NCI-H69 (cell line): ENCODE measurements around the gene EIF4A2.
"Not testable (repeated sequence)": the region's sequence is repeated elsewhere in the genome, so short reads cannot be mapped to it uniquely, and the experiment has no call there.

Experiments used
- DNase-seq: peaks from one replicate; lab custom pipeline; 2025; lab: John Stamatoyannopoulos, UW

The EIF4A2 gene

DNA sequence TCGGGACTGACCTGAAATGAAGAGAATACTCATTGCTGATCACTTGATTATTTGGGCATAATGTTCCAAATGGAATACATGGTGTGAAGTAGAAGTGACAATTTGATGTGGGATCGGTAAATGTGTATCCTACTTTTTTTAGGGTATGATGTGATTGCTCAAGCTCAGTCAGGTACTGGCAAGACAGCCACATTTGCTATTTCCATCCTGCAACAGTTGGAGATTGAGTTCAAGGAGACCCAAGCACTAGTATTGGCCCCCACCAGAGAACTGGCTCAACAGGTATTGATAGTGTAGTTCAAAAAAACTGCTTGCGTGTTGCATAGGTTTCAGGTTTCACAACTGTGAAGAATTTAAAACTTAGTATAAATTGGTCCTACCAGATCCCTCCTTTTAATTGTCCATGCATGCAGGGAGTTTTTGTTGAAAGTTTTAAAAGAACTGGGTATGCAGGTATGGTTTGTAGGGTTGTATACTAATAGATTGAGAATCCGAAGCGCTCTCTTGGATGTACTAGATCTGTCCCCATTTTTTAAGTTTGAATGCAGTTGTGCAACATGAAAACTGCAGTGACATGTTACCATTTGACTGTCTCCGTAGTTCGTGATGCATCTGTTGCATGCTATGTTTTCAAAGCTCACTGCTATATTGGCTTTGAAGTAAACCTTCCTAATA is 1.6 kb downstream of the EIF4A2 start:
- DNase-seq: no peak

DNA sequence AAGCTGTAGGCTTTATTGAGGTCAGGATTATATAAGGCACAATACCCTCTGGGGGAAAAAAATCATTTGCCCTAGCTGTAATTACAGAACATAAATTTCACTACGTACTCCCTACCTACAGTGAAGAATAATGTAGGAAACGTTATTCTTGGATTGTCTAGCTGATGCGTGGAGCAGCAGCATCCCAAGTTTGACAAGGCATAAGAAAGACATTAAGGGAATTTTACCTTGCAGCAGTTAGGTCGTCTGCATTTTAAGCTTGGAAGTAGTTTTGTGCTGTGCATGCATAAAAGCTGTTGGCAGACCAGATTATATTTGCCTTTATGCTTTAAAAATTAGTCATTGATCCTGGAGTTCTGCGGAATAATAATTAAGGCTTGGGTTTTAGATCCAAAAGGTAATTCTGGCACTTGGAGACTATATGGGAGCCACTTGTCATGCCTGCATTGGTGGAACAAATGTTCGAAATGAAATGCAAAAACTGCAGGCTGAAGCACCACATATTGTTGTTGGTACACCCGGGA is 2.2 kb downstream of the EIF4A2 start:
- DNase-seq: no peak

- DNase-seq: no peak
Measured at GRCh38 chr3:186786922-186787321, 3.5 kb downstream of the EIF4A2 start.

GRCh38 chr3:186787642-186788481 is 4.5 kb downstream of the EIF4A2 start:
- no peak for DNase-seq

DNA sequence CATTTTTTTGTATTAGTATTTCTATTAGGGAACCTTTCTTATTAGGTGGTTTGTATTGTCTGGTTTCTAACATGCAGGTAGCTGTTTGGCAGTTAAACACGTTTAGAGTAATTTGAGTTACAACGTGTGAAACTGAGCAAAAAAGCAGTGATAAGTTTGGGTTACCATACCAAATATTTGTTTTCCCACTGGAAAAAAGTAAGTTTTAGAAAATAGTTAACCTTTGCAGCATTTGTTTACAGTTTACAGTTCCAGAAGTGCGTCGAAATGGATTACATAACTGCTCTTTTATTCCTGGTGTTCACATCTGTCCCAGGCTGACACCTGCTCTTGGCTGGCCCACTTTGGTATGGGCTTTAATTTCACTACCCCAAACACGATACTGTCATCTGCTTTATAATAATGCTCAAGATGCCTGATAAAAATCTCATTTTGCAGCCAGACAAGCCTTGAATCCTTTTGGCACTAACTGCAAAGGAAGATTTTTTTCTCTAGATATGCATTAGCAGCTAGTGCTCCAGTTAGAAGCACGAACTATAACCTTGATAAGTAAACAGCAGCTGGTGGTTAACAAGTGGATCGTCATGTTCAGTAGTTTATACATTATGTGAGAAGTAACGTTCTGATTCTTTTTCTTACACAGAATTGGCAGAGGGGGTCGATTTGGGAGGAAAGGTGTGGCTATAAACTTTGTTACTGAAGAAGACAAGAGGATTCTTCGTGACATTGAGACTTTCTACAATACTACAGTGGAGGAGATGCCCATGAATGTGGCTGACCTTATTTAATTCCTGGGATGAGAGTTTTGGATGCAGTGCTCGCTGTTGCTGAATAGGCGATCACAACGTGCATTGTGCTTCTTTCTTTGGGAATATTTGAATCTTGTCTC is 5.3 kb downstream of the EIF4A2 start:
- DNase-seq: peak; percentile 28

- no peak for DNase-seq
Measured at GRCh38 chr3:186789554-186790260, 6.3 kb downstream of the EIF4A2 start.

DNA sequence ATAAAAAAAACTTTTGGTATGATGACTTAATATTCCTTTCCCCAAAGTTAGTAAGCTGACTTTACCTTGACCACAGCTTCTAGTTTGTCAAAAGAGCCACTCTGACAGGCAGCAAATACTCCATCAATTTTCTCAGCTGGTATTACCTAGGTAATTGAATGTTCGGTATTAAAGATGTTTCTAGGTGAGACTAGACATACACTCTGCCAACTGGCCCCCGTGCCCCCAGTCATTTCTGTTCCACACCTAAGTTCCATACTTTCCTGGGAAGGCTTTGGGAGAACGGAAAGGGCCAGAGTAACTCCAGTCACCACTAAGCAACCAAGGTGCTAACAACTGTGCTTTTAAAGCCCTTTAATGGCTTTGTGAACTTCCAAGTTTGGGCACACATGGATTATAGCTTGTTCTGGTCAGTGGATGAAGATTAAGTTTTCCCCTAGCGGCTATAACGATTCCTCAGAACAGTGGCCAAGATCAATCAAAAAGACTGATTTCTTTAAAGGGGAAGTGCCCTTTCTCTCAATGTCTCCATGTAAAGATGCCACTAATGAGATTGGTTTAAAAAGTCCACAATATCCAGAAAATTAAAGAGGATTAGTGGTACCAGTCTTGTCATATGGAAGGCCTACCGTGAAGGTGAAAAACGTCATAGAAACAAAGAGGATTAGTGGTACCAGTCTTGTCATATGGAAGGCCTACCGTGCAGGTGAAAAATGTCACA is 7.0 kb downstream of the EIF4A2 start:
- DNase-seq: peak; percentile 52

GRCh38 chr3:186798239-186798874 is 15.0 kb downstream of the EIF4A2 start:
- DNase-seq: no peak

DNA sequence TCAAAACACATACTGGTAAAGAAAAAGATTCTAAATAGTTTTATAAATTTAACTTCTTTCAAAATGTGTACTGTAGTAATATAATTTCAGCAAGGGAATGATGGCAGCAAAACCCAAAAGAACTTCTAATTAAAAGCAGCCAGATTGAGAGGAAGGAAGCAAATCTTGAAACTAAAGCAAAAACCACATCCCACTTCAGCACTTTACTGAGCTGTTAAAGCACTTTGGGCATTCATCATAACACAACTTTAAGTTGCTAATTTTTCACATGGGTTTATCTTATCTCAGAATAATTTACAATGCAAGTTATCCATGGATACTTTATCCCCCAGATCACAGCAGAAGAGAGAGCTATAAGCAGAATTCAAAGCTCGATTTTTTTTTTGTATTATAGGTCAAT is 16.9 kb downstream of the EIF4A2 start:
- DNase-seq: no peak

DNA sequence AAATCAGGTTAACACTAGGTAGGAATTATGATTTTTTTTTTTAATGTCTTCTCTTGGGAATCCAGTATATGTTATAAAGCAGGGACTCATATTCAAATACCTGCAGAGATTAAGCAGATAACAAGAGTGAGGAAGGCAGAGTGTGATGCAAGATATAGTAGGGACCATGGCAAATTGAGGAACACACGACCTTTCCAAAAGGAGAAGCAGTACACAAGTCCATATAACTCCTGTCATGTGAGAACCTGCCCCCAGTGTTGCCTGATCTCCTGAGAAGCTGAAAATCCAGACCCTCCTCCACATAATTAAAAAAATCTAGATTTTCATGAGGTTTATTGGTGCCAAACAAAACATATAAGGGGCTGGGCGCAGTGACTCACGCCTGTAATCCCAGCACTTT is 19.3 kb downstream of the EIF4A2 start:
- DNase-seq: no peak

DNA sequence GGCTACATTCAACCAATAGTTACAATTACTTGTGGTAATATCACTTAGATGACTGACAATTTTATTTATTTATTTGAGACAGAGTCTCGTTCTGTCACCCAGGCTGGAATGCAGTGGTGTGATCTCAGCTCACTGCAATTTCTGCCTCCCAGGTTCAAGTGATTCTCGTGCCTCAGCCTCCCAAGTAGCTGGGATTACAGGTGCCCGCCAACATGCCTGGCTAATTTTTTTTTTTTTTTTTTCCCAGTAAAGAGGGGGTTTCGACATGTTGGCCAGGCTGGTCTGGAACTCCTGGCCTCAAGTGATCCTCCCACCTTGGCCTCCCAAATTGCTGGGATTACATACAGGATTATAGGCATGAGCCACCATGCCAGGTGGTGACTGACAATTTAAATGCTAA is 20.1 kb downstream of the EIF4A2 start:
- not testable (repeated sequence) for DNase-seq

DNA sequence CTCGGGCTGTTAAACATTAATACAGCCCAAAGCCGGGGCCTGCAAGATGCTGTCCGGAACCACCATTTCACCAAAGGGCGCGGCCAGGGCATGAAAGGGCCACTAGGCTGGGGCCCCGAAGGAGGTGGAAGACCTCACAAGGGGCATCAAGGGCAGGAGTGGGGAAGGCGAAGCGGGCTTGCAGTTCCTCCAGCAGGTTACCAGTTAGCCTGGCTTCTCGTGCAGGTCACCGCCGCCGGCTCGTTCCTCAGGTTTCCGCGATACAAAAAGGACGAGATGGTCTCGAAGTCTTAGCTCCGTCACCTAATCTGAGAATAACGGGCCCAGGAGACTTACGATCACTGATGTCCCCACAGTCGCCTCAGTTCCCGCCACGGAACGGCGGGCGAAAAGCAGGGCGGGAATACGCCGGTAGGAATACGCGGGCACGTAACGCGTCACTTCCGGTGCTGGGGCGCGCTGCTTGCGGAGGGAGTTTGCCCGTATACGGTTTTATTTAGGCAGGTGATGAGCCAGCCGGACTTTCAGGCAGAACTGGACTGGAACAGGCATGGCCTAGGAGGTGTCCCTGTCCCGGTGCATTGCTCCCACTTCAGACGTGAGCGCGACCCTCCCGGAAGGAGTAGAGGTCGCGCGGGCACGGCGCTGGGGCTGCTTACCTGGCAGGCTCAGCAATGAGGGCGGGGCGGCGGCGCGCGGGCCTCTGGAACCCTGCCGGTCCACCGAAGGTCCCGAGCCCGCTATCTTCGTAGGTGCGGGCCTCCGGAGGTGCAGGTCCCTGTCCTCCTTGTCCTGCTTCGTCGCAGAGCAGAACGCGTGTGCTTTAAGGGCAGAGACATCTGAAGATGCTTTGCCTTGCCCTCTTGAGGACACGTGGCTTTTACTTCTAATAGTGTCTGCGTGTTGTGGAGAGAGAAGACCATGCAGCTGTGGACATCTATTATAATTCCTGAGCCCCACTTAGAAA is 23.0 kb downstream of the EIF4A2 start, which contains the start of gene RFC4:
TSS of gene RFC4 (minus strand) at position 394 of the 967 bp plus-strand sequence. CDS start 1,769 bp downstream, outside the sequence.
- peak; percentile 91 for DNase-seq

- no peak for DNase-seq
Measured at GRCh38 chr3:186807231-186807630, 23.9 kb downstream of the EIF4A2 start.

- DNase-seq: no peak
Measured at GRCh38 chr3:186810336-186810996, 27.1 kb downstream of the EIF4A2 start.

GRCh38 chr3:186811313-186811712 is 27.9 kb downstream of the EIF4A2 start:
- DNase-seq: not testable (repeated sequence)

- no peak for DNase-seq
Measured at GRCh38 chr3:186814100-186814499, 30.7 kb downstream of the EIF4A2 start.

- DNase-seq: peak; percentile 44
Measured at GRCh38 chr3:186815435-186815834, 32.1 kb downstream of the EIF4A2 start.

- DNase-seq: no peak
Measured at GRCh38 chr3:186818516-186818915, 35.1 kb downstream of the EIF4A2 start.
